HUES48 (cell line): ENCODE data around the gene TXNDC2.

Experiments used
- H3K27ac ChIP-seq: one replicate; pipeline ENCODE4 v1.7.0; 2013; ENCODE audit warnings: low read depth, low read length, inconsistent platforms
- H3K27me3 ChIP-seq: 2 replicates; pipeline ENCODE4 v1.6.1; 2013; ENCODE audit warnings: mild to moderate bottlenecking, low read length; ENCODE audit not compliant: control insufficient read depth, insufficient read depth
- H3K36me3 ChIP-seq: 2 replicates; pipeline ENCODE4 v1.6.1; 2013; ENCODE audit warnings: low read length; ENCODE audit not compliant: control insufficient read depth, insufficient read depth
- H3K4me1 ChIP-seq: 2 replicates; pipeline ENCODE4 v1.6.1; 2013; ENCODE audit warnings: mild to moderate bottlenecking, low read length; ENCODE audit not compliant: control insufficient read depth, insufficient read depth
- H3K4me3 ChIP-seq: 2 replicates; pipeline ENCODE4 v1.5.1; 2013; ENCODE audit warnings: mild to moderate bottlenecking, low read depth, low read length
- H3K9ac ChIP-seq: 2 replicates; pipeline ENCODE4 v1.6.1; 2013; ENCODE audit warnings: mild to moderate bottlenecking, low read depth, low read length, moderate library complexity
- H3K9me3 ChIP-seq: 2 replicates; pipeline ENCODE4 v1.6.1; 2013; ENCODE audit warnings: low read length; ENCODE audit not compliant: control insufficient read depth, insufficient read depth

Gene TXNDC2

GRCh38 chr18:9872823-9873222, 12.9 kb upstream of the TXNDC2 start:
- H3K27ac ChIP-seq, result no peak overlapping the region
- H3K4me1 ChIP-seq, result peaks cover 35% of the 10 kb centered on the region
- no peak overlapping the region for H3K9ac ChIP-seq
- H3K4me3 ChIP-seq, result no peak overlapping the region
- H3K9me3 ChIP-seq, result no peaks in the 10 kb centered on the region
- H3K27me3 ChIP-seq, result no peaks in the 10 kb centered on the region
- H3K36me3 ChIP-seq, result no peaks in the 10 kb centered on the region

GRCh38 chr18:9874728-9875127, 11.0 kb upstream of the TXNDC2 start:
- Histone ChIP-seq H3K9ac (no peak overlapping the region), H3K9me3 (no peaks in the 10 kb centered on the region), H3K4me1 (peaks cover 23% of the 10 kb centered on the region)

GRCh38 chr18:9876212-9876866, 9.4 kb upstream of the TXNDC2 start:
- peaks cover 8% of the 10 kb centered on the region for H3K4me1 ChIP-seq
- H3K9me3 ChIP-seq, result no peaks in the 10 kb centered on the region
- H3K36me3 ChIP-seq, result no peaks in the 10 kb centered on the region
- no peak overlapping the region for H3K9ac ChIP-seq
- H3K27me3 ChIP-seq, result no peaks in the 10 kb centered on the region
- peak overlapping the region; percentile 85 for H3K27ac ChIP-seq
- H3K4me3 ChIP-seq, result no peak overlapping the region

More at GRCh38 chr18:9874728-9875127, 11.0 kb upstream of the TXNDC2 start:
- Histone ChIP-seq H3K4me3 (no peak overlapping the region), H3K27me3 (no peaks in the 10 kb centered on the region), H3K36me3 (no peaks in the 10 kb centered on the region), H3K27ac (no peak overlapping the region)

GRCh38 chr18:9876867-9877654, 8.7 kb upstream of the TXNDC2 start:
- H3K4me3 ChIP-seq, result no peak overlapping the region
- no peaks in the 10 kb centered on the region for H3K9me3 ChIP-seq
- peak overlapping the region; percentile 85 for H3K27ac ChIP-seq
- H3K36me3 ChIP-seq, result no peaks in the 10 kb centered on the region
- H3K27me3 ChIP-seq, result no peaks in the 10 kb centered on the region
- peaks cover 8% of the 10 kb centered on the region for H3K4me1 ChIP-seq
- H3K9ac ChIP-seq, result no peak overlapping the region

GRCh38 chr18:9877655-9878014, 8.1 kb upstream of the TXNDC2 start:
- Histone ChIP-seq H3K9ac (no peak overlapping the region), H3K9me3 (no peaks in the 10 kb centered on the region), H3K4me1 (peaks cover 8% of the 10 kb centered on the region), H3K27me3 (no peaks in the 10 kb centered on the region), H3K27ac (peak overlapping the region; percentile 85), H3K4me3 (no peak overlapping the region), H3K36me3 (no peaks in the 10 kb centered on the region)

- Histone ChIP-seq H3K4me1 (peaks cover 8% of the 10 kb centered on the region), H3K9me3 (no peaks in the 10 kb centered on the region), H3K27me3 (no peaks in the 10 kb centered on the region), H3K36me3 (no peaks in the 10 kb centered on the region), H3K4me3 (no peak overlapping the region), H3K27ac (peak overlapping the region; percentile 85), H3K9ac (no peak overlapping the region)
Observed at GRCh38 chr18:9878095-9878494, 7.7 kb upstream of the TXNDC2 start.

GRCh38 chr18:9878783-9879242, 7.0 kb upstream of the TXNDC2 start:
- no peaks in the 10 kb centered on the region for H3K9me3 ChIP-seq
- no peak overlapping the region for H3K9ac ChIP-seq
- H3K36me3 ChIP-seq, result no peaks in the 10 kb centered on the region
- H3K4me1 ChIP-seq, result peaks cover 8% of the 10 kb centered on the region
- no peak overlapping the region for H3K4me3 ChIP-seq
- no peak overlapping the region for H3K27ac ChIP-seq
- H3K27me3 ChIP-seq, result no peaks in the 10 kb centered on the region

- Histone ChIP-seq H3K9me3 (no peaks in the 10 kb centered on the region), H3K27ac (no peak overlapping the region), H3K36me3 (no peaks in the 10 kb centered on the region), H3K27me3 (no peaks in the 10 kb centered on the region), H3K4me3 (no peak overlapping the region), H3K9ac (no peak overlapping the region), H3K4me1 (no peaks in the 10 kb centered on the region)
Observed at GRCh38 chr18:9884090-9884489, 1.7 kb upstream of the TXNDC2 start.

GRCh38 chr18:9884532-9885140, 1.1 kb upstream of the TXNDC2 start:
- Histone ChIP-seq H3K9me3 (no peaks in the 10 kb centered on the region), H3K9ac (no peak overlapping the region), H3K27me3 (no peaks in the 10 kb centered on the region)

GRCh38 chr18:9886005-9886348, 204 bp downstream of the TXNDC2 start:
- H3K36me3 ChIP-seq, result no peaks in the 10 kb centered on the region
- H3K4me1 ChIP-seq, result no peaks in the 10 kb centered on the region
- H3K27me3 ChIP-seq, result no peaks in the 10 kb centered on the region
- H3K9ac ChIP-seq, result no peak overlapping the region
- no peak overlapping the region for H3K27ac ChIP-seq
- H3K9me3 ChIP-seq, result no peaks in the 10 kb centered on the region
- H3K4me3 ChIP-seq, result no peak overlapping the region

More at GRCh38 chr18:9884532-9885140, 1.1 kb upstream of the TXNDC2 start:
- no peak overlapping the region for H3K27ac ChIP-seq
- no peaks in the 10 kb centered on the region for H3K36me3 ChIP-seq
- no peak overlapping the region for H3K4me3 ChIP-seq
- no peaks in the 10 kb centered on the region for H3K4me1 ChIP-seq

- Histone ChIP-seq H3K27ac (no peak overlapping the region), H3K9ac (no peak overlapping the region), H3K27me3 (no peaks in the 10 kb centered on the region), H3K36me3 (no peaks in the 10 kb centered on the region), H3K4me1 (no peaks in the 10 kb centered on the region), H3K4me3 (no peak overlapping the region), H3K9me3 (no peaks in the 10 kb centered on the region)
Observed at GRCh38 chr18:9887992-9888391, 2.2 kb downstream of the TXNDC2 start.
